ENCODE data around the gene NAPSA.

DNA sequence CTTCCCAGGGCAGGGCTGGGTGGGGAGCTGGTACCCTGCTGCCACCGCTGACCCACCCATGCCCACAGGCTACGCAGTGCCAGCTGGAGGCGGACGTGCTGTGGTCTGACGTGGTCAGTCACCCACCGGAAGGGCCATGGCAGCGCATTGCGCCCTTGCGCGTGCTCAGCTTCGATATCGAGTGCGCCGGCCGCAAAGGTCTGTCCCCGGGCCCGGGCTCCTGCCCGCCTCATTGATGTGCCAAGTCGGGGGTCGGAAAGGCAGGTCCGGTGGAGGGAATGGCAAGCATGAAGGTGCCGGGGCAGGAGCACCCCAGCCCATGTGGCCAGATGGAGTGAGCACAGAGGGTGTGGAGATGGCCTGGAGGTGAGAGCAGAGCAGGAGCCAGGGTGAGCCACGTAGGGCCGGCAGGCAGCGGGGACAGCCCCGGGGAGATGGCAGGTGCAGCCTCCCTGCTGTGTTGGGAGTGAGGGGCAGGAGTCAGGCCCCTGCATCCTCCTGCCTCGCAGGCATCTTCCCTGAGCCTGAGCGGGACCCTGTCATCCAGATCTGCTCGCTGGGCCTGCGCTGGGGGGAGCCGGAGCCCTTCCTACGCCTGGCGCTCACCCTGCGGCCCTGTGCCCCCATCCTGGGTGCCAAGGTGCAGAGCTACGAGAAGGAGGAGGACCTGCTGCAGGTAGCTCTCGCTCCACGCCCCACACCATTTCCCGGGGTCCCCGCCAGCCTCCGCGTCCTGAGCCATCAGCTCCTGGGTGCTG, 37.3 kb upstream of the NAPSA start:
- TF ChIP-seq, protein P1, sequence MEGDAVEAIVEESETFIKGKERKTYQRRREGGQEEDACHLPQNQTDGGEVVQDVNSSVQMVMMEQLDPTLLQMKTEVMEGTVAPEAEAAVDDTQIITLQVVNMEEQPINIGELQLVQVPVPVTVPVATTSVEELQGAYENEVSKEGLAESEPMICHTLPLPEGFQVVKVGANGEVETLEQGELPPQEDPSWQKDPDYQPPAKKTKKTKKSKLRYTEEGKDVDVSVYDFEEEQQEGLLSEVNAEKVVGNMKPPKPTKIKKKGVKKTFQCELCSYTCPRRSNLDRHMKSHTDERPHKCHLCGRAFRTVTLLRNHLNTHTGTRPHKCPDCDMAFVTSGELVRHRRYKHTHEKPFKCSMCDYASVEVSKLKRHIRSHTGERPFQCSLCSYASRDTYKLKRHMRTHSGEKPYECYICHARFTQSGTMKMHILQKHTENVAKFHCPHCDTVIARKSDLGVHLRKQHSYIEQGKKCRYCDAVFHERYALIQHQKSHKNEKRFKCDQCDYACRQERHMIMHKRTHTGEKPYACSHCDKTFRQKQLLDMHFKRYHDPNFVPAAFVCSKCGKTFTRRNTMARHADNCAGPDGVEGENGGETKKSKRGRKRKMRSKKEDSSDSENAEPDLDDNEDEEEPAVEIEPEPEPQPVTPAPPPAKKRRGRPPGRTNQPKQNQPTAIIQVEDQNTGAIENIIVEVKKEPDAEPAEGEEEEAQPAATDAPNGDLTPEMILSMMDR (IDR thresholded peaks at IDR 0.05), result no peak
- no peak for TF ChIP-seq EP300 (IDR thresholded peaks at IDR 0.05; ENCODE audit: borderline replicate concordance in 1 of 2, low read depth in 1 of 2, low read length in 1 of 2)
- no peak for TF ChIP-seq MXI1 (IDR thresholded peaks at IDR 0.05; ENCODE audit: low read depth, low read length)
- TF ChIP-seq SIN3A (IDR thresholded peaks at IDR 0.05; ENCODE audit: borderline replicate concordance, low read depth, low read length), result no peak
- TF ChIP-seq SMC3 (IDR thresholded peaks at IDR 0.05; ENCODE audit: low read depth, low read length), result no peak
- TF ChIP-seq YY1 (IDR thresholded peaks at IDR 0.05; ENCODE audit: low read depth), result no peak
- TF ChIP-seq RXRA (IDR thresholded peaks at IDR 0.05; ENCODE audit: borderline replicate concordance, low read depth), result no peak
- TF ChIP-seq POLR2AphosphoS5 (IDR thresholded peaks at IDR 0.05; ENCODE audit: low read depth, low read length), result no peak
- no peak for TF ChIP-seq TEAD4 (IDR thresholded peaks at IDR 0.05; ENCODE audit: borderline replicate concordance, insufficient read depth)
- TF ChIP-seq RAD21 (IDR thresholded peaks at IDR 0.05; ENCODE audit: low read length), result no peak
